HCT116 (cell line): ENCODE measurements around the gene EEFSEC. TPM values are rescaled to one million over a fixed set of nuclear protein-coding genes. Genes with fewer than 3 reads are reported as not detected.

Source experiments
- ATAC-seq: fragments of 200-7000 bp; cut with Tn5 transposase; 2 replicates; pipeline ENCODE4 v1.9.1; 2020; ENCODE audit warnings: mild to moderate bottlenecking, moderate library complexity
- BruUV-seq: library from RNA; stranded (reverse); fragments of 400-500 nt; replicated peaks from 2 replicates; lab custom pipeline; 2021; lab: Mats Ljungman, UMichigan
- CTCF ChIA-PET: fragments of 300-600 bp; sonication (Branson Sonifier 250); formaldehyde crosslinking; loops from one replicate; lab custom pipeline; 2021; ENCODE audit warnings: antibody characterized with exemption; lab: Charles Lee
- POLR2A ChIA-PET: fragments of 300-600, 350-600 bp; sonication (Branson Sonifier 250); formaldehyde crosslinking; loops from one replicate; lab custom pipeline; 2021; ENCODE audit warnings: antibody characterized with exemption; lab: Charles Lee
- RAD21 ChIA-PET, 2 experiments: fragments of 300-600 bp; sonication (Branson Sonifier 250); formaldehyde crosslinking; loops; one replicate each; lab custom pipeline; 2023; ENCODE audit warnings: low total read pairs in 2 of 2; ENCODE audit not compliant: uncharacterized antibody in 2 of 2, unreplicated experiment in 2 of 2, low non-redundant PET in 1 of 2; lab: Charles Lee
- DNase-seq: peaks from one replicate; pipeline ENCODE4 v3.0.0-alpha.2; 2010; ENCODE audit warnings: low read depth, low spot score
- H2AFZ ChIP-seq: fragments of 200-600 bp; shearing (Covaris generic), sonication (generic); 2 replicates; pipeline ENCODE4 v1.6.1; 2017; ENCODE audit warnings: low read depth, mixed run types, mixed read lengths, antibody characterized with exemption, low read length; ENCODE audit not compliant: poor library complexity, severe bottlenecking
- H3K27ac ChIP-seq: 2 replicates; pipeline ENCODE4 v1.5.1; 2012; ENCODE audit warnings: low read depth, low read length
- H3K27me3 ChIP-seq: fragments of 200-600 bp; sonication (generic); 2 replicates; pipeline ENCODE4 v1.6.1; 2016; ENCODE audit warnings: mixed run types, low read length, mixed read lengths; ENCODE audit not compliant: insufficient read depth
- H3K36me3 ChIP-seq, 2 experiments: fragments of 200-500 bp in 1 of 2; fragments of 200-600 bp in 1 of 2; sonication (Bioruptor generic) in 1 of 2; sonication (generic) in 1 of 2; 2 replicates each; pipeline versions ENCODE4 v1.5.1 to v1.6.1; 2014 to 2016; ENCODE audit warnings: low read length in 2 of 2, inconsistent platforms in 1 of 2, mixed read lengths in 1 of 2, mixed run types in 1 of 2; ENCODE audit not compliant: insufficient read depth in 2 of 2, control insufficient read depth in 1 of 2
- H3K4me1 ChIP-seq, 2 experiments: fragments of 200-600 bp in 1 of 2; sonication (generic) in 1 of 2; 2 replicates each; pipeline versions ENCODE4 v1.5.1 to v1.6.1; 2012 to 2017; ENCODE audit warnings: low read length in 2 of 2, inconsistent platforms in 1 of 2, mild to moderate bottlenecking in 1 of 2, mixed read lengths in 1 of 2, mixed run types in 1 of 2, moderate library complexity in 1 of 2; ENCODE audit not compliant: insufficient read depth in 2 of 2, control insufficient read depth in 1 of 2
- H3K4me2 ChIP-seq: fragments of 200-600 bp; sonication (generic); 2 replicates; pipeline ENCODE4 v1.6.1; 2017; ENCODE audit warnings: mixed run types, low read length, mixed read lengths
- H3K4me3 ChIP-seq, 2 experiments: fragments of 200-600 bp in 1 of 2; sonication (generic) in 1 of 2; replicated peaks in 1 of 2; 2 replicates each; pipeline ENCODE4 v1.5.1; 2011 to 2016; ENCODE audit warnings: low read length in 2 of 2, control low read depth in 1 of 2, low read depth in 1 of 2, mild to moderate bottlenecking in 1 of 2, mixed read lengths in 1 of 2, mixed run types in 1 of 2
- H3K79me2 ChIP-seq: fragments of 200-600 bp; sonication (generic); 2 replicates; pipeline ENCODE4 v1.6.1; 2017; ENCODE audit warnings: mild to moderate bottlenecking, mixed run types, low read length, moderate library complexity, mixed read lengths; ENCODE audit not compliant: insufficient read depth
- H3K9ac ChIP-seq: fragments of 200-600 bp; sonication (generic); 2 replicates; pipeline ENCODE4 v1.6.1; 2016; ENCODE audit warnings: low read length, mixed read lengths
- H3K9me2 ChIP-seq: fragments of 200-600 bp; sonication (generic), shearing (Covaris generic); 2 replicates; pipeline ENCODE4 v1.6.1; 2017; ENCODE audit warnings: mixed run types, mild to moderate bottlenecking, moderate library complexity; ENCODE audit not compliant: insufficient read depth
- H3K9me3 ChIP-seq, 2 experiments: fragments of 200-500 bp in 1 of 2; fragments of 200-600 bp in 1 of 2; sonication (Bioruptor generic) in 1 of 2; sonication (generic) in 1 of 2; 2 replicates each; pipeline ENCODE4 v1.6.1; 2014 to 2017; ENCODE audit warnings: low read length in 2 of 2, mixed read lengths in 2 of 2, inconsistent platforms in 1 of 2, low read depth in 1 of 2, mild to moderate bottlenecking in 1 of 2, mixed run types in 1 of 2, moderate library complexity in 1 of 2; ENCODE audit not compliant: control insufficient read depth in 1 of 2, insufficient read depth in 1 of 2
- H4K20me1 ChIP-seq: fragments of 200-600 bp; sonication (generic), shearing (Covaris generic); 2 replicates; pipeline ENCODE4 v1.6.1; 2017; ENCODE audit warnings: mixed run types, mild to moderate bottlenecking, moderate library complexity; ENCODE audit not compliant: insufficient read depth
- ATF3 ChIP-seq: IDR thresholded peaks from 2 replicates; pipeline ENCODE4 v1.6.1; 2012
- CBX3 ChIP-seq: IDR thresholded peaks from 2 replicates; pipeline ENCODE4 v1.6.1; 2012; ENCODE audit warnings: low read depth
- CEBPB ChIP-seq: IDR thresholded peaks from 2 replicates; pipeline ENCODE4 v1.6.1; 2012; ENCODE audit warnings: low read depth
- EZH2phosphoT487 ChIP-seq: fragments of 200-600 bp; IDR thresholded peaks from 2 replicates; pipeline ENCODE4 v1.6.1; 2018; ENCODE audit warnings: antibody characterized with exemption, borderline replicate concordance
- FOSL1 ChIP-seq: IDR thresholded peaks from 2 replicates; pipeline ENCODE4 v1.6.1; 2012; ENCODE audit warnings: low read depth
- JUND ChIP-seq: IDR thresholded peaks from 2 replicates; pipeline ENCODE4 v1.6.1; 2012
- POLR2A ChIP-seq: IDR thresholded peaks from 2 replicates; pipeline ENCODE4 v1.7.0; 2011; ENCODE audit warnings: borderline replicate concordance; ENCODE audit not compliant: insufficient read depth, insufficient read length; ENCODE audit errors: extremely low read depth
- POLR2AphosphoS5 ChIP-seq: IDR thresholded peaks from 2 replicates; pipeline ENCODE4 v1.6.1; 2011; ENCODE audit warnings: mild to moderate bottlenecking, low read depth, low read length, moderate library complexity
- SIN3A ChIP-seq: IDR thresholded peaks from 2 replicates; pipeline ENCODE4 v1.6.1; 2012; ENCODE audit warnings: low read depth
- SP1 ChIP-seq: IDR thresholded peaks from 2 replicates; pipeline ENCODE4 v1.6.1; 2012; ENCODE audit warnings: low read depth
- SRF ChIP-seq: IDR thresholded peaks from 2 replicates; pipeline ENCODE4 v1.6.1; 2012; ENCODE audit warnings: low read depth
- TCF7L2 ChIP-seq: IDR thresholded peaks from 2 replicates; pipeline ENCODE4 v1.7.0; 2011; ENCODE audit warnings: borderline replicate concordance, inconsistent platforms; ENCODE audit not compliant: insufficient read depth, insufficient read length; ENCODE audit errors: extremely low read depth
- YY1 ChIP-seq: IDR thresholded peaks from 2 replicates; pipeline ENCODE4 v1.6.1; 2011; ENCODE audit warnings: low read length, low read depth, moderate library complexity, mild to moderate bottlenecking; ENCODE audit not compliant: insufficient replicate concordance; ENCODE audit errors: extremely low read depth
- ZFX ChIP-seq: fragments of 450-650 bp; IDR thresholded peaks from 2 replicates; pipeline ENCODE4 v1.6.1; 2017
- ZNF274 ChIP-seq: fragments of 200-500 bp; sonication (Bioruptor generic); IDR thresholded peaks from 2 replicates; pipeline ENCODE4 v1.6.1; 2014; ENCODE audit warnings: mild to moderate bottlenecking, low read depth, low read length, inconsistent platforms
- intact Hi-C: fragments of 100-400 bp; cut with micrococcal nuclease; formaldehyde crosslinking; loops from 2 replicates; pipeline ENCODE4 v1.10.0; 2022
- total RNA-seq: library from RNA; stranded (reverse); gene quantifications from one replicate; pipeline ENCODE4 v1.2.1, GENCODE V29; 2021; ENCODE audit not compliant: unreplicated experiment
- TF ChIP-seq, protein P1 (sequence below), 3 experiments: fragments of 200-600 bp in 1 of 3; sonication (generic) in 1 of 3; IDR thresholded peaks in 2 of 3; conservative IDR thresholded peaks in 1 of 3; 2 replicates each; pipeline ENCODE4 v1.5.1; 2012 to 2017; ENCODE audit warnings: low read depth in 2 of 3, low read length in 2 of 3, antibody characterized with exemption in 1 of 3, borderline replicate concordance in 1 of 3, control low read depth in 1 of 3, mild to moderate bottlenecking in 1 of 3, mixed read lengths in 1 of 3, mixed run types in 1 of 3, moderate library complexity in 1 of 3; ENCODE audit not compliant: insufficient read depth in 1 of 3
- TF ChIP-seq, protein P2 (sequence below): IDR thresholded peaks from 2 replicates; pipeline ENCODE4 v1.6.1; 2012; ENCODE audit warnings: low read depth
- TF ChIP-seq, protein P3 (sequence below): IDR thresholded peaks from 2 replicates; pipeline ENCODE4 v1.6.1; 2012

The EEFSEC gene
- total RNA-seq, 1 experiment from 2014 or later: 16.1 TPM

- TF ChIP-seq, protein P1, sequence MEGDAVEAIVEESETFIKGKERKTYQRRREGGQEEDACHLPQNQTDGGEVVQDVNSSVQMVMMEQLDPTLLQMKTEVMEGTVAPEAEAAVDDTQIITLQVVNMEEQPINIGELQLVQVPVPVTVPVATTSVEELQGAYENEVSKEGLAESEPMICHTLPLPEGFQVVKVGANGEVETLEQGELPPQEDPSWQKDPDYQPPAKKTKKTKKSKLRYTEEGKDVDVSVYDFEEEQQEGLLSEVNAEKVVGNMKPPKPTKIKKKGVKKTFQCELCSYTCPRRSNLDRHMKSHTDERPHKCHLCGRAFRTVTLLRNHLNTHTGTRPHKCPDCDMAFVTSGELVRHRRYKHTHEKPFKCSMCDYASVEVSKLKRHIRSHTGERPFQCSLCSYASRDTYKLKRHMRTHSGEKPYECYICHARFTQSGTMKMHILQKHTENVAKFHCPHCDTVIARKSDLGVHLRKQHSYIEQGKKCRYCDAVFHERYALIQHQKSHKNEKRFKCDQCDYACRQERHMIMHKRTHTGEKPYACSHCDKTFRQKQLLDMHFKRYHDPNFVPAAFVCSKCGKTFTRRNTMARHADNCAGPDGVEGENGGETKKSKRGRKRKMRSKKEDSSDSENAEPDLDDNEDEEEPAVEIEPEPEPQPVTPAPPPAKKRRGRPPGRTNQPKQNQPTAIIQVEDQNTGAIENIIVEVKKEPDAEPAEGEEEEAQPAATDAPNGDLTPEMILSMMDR (IDR thresholded peaks at IDR 0.05 in 2 of 3, conservative IDR thresholded peaks at IDR 0.05 in 1 of 3; ENCODE audit: borderline replicate concordance in 1 of 3, insufficient read depth in 1 of 3, low read depth in 2 of 3, low read length in 2 of 3): no peak
Observed at GRCh38 chr3:128113817-128114794, 39.2 kb upstream of the EEFSEC start (continued).

- no peak for DNase-seq
- CTCF ChIA-PET: no interaction called here
- no peak for ATAC-seq
- POLR2A ChIA-PET: no interaction called here
- H3K27ac ChIP-seq: no peak overlapping the region
- H3K9me2 ChIP-seq: no peaks in the 10 kb centered on the region
- TF ChIP-seq POLR2A (no peak), ZNF274 (no peak), CBX3 (no peak), TCF7L2 (no peak), FOSL1 (no peak), ZFX (no peak), SRF (no peak), JUND (no peak), YY1 (no peak), POLR2AphosphoS5 (no peak), EZH2phosphoT487 (no peak), SP1 (no peak), CEBPB (no peak), ATF3 (no peak), SIN3A (no peak)
- TF ChIP-seq, protein P2, sequence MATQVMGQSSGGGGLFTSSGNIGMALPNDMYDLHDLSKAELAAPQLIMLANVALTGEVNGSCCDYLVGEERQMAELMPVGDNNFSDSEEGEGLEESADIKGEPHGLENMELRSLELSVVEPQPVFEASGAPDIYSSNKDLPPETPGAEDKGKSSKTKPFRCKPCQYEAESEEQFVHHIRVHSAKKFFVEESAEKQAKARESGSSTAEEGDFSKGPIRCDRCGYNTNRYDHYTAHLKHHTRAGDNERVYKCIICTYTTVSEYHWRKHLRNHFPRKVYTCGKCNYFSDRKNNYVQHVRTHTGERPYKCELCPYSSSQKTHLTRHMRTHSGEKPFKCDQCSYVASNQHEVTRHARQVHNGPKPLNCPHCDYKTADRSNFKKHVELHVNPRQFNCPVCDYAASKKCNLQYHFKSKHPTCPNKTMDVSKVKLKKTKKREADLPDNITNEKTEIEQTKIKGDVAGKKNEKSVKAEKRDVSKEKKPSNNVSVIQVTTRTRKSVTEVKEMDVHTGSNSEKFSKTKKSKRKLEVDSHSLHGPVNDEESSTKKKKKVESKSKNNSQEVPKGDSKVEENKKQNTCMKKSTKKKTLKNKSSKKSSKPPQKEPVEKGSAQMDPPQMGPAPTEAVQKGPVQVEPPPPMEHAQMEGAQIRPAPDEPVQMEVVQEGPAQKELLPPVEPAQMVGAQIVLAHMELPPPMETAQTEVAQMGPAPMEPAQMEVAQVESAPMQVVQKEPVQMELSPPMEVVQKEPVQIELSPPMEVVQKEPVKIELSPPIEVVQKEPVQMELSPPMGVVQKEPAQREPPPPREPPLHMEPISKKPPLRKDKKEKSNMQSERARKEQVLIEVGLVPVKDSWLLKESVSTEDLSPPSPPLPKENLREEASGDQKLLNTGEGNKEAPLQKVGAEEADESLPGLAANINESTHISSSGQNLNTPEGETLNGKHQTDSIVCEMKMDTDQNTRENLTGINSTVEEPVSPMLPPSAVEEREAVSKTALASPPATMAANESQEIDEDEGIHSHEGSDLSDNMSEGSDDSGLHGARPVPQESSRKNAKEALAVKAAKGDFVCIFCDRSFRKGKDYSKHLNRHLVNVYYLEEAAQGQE: no peak
- TF ChIP-seq, protein P3, sequence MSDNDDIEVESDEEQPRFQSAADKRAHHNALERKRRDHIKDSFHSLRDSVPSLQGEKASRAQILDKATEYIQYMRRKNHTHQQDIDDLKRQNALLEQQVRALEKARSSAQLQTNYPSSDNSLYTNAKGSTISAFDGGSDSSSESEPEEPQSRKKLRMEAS: no peak
- BruUV-seq: no TSS peak
- H3K79me2 ChIP-seq: peaks cover 63% of the 10 kb centered on the region
- intact Hi-C loops: no loop called here
- H3K9me3 ChIP-seq: no peaks in the 10 kb centered on the region
- no peaks in the 10 kb centered on the region for H3K27me3 ChIP-seq
- no peak overlapping the region for H2AFZ ChIP-seq
- peaks cover 0 to 17% of the 10 kb centered on the region in 2 experiments; a peak in 2 of 4 replicates for H3K4me1 ChIP-seq
- H3K36me3 ChIP-seq: peaks cover 9 to 15% of the 10 kb centered on the region in 2 experiments
- H4K20me1 ChIP-seq: peaks cover 5% of the 10 kb centered on the region; the same call in 1 of the 2 replicates
- H3K4me2 ChIP-seq: peak overlapping the region; percentile 82
- peak overlapping the region; percentile 98; the same call in 1 of the 2 replicates for H3K9ac ChIP-seq
- RAD21 ChIA-PET: no interaction called here
- peak overlapping the region in 1 of 2 experiments; percentile 90; a peak in 3 of 4 replicates for H3K4me3 ChIP-seq
Observed at GRCh38 chr3:128122013-128122412, 31.3 kb upstream of the EEFSEC start.
